ENCODE data around the gene LCP1.
A peak's percentile ranks its signal among the peaks of the same experiment; 100 is the strongest.

Gene LCP1

GRCh38 chr13:46185634-46186033, 3.7 kb upstream of the LCP1 start (continued):
- TF ChIP-seq, protein P1, sequence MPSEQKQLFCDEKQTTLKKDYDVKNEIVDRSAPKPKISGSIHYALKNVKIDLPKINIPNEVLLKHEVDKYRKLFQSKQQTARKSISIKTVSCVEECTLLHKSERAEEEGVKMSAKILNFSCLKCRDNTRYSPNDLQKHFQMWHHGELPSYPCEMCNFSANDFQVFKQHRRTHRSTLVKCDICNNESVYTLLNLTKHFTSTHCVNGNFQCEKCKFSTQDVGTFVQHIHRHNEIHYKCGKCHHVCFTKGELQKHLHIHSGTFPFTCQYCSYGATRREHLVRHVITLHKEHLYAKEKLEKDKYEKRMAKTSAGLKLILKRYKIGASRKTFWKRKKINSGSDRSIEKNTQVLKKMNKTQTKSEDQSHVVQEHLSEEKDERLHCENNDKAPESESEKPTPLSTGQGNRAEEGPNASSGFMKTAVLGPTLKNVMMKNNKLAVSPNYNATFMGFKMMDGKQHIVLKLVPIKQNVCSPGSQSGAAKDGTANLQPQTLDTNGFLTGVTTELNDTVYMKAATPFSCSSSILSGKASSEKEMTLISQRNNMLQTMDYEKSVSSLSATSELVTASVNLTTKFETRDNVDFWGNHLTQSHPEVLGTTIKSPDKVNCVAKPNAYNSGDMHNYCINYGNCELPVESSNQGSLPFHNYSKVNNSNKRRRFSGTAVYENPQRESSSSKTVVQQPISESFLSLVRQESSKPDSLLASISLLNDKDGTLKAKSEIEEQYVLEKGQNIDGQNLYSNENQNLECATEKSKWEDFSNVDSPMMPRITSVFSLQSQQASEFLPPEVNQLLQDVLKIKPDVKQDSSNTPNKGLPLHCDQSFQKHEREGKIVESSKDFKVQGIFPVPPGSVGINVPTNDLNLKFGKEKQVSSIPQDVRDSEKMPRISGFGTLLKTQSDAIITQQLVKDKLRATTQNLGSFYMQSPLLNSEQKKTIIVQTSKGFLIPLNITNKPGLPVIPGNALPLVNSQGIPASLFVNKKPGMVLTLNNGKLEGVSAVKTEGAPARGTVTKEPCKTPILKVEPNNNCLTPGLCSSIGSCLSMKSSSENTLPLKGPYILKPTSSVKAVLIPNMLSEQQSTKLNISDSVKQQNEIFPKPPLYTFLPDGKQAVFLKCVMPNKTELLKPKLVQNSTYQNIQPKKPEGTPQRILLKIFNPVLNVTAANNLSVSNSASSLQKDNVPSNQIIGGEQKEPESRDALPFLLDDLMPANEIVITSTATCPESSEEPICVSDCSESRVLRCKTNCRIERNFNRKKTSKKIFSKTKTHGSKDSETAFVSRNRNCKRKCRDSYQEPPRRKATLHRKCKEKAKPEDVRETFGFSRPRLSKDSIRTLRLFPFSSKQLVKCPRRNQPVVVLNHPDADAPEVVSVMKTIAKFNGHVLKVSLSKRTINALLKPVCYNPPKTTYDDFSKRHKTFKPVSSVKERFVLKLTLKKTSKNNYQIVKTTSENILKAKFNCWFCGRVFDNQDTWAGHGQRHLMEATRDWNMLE (tag by site-specific recombination; conservative IDR thresholded peaks at IDR 0.05; ENCODE audit: low read depth), result no peak
- TF ChIP-seq ATF2 (tag by site-specific recombination; IDR thresholded peaks at IDR 0.05; ENCODE audit: low read depth) (no peak), ZNF658 (tag by site-specific recombination; IDR thresholded peaks at IDR 0.05) (no peak), ZNF157 (tag by site-specific recombination; IDR thresholded peaks at IDR 0.05) (no peak), ZNF626 (tag by site-specific recombination; IDR thresholded peaks at IDR 0.05) (no peak), ZNF140 (tag by site-specific recombination; IDR thresholded peaks at IDR 0.05) (no peak)

DNA sequence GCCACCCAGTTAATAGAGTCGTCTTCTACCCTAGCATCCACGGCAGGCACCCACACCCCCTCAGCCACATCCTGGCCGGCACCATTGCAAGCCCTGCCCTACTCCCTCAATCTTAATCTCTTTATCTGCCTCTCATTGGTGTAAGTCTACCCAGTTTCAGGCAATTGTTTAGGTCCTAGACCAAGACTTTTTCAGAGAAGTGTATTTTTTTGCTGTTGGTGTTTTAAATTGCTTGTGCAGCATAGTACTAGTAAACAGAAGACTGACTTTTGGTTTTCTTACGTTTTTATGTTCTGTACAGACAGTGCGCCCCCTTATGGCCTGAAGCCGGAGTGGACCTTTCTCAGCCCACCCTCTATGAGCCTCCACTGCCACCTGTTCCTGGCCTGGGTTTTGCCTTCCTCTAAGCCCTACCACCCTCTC, 2.3 kb upstream of the LCP1 start:
- TF ChIP-seq SCRT2 (tag by site-specific recombination; IDR thresholded peaks at IDR 0.05), result peak; percentile 81
- 0 out of 2 replicates have a peak, but pooled peaks have one; percentile 41 for TF ChIP-seq SCRT1 (tag by site-specific recombination; IDR thresholded peaks at IDR 0.05; ENCODE audit: borderline replicate concordance)
- no peak for TF ChIP-seq ZNF426 (tag by site-specific recombination; IDR thresholded peaks at IDR 0.05)
- peak; percentile 27; the same call in 1 of the 2 replicates for TF ChIP-seq ZBTB8A (tag by site-specific recombination; IDR thresholded peaks at IDR 0.05)
- no peak overlapping the region for H3K27ac ChIP-seq (ENCODE audit: extremely low read depth, low read depth, low read length)
- CTCF ChIA-PET, result interaction anchor here (2.3 kb wide), 1 partner anchor 24 kb away, joined by 9 read pairs; no protein-coding TSS in a partner anchor
- no peaks in the 10 kb centered on the region; the same call in 1 of the 2 replicates for H3K4me1 ChIP-seq (ENCODE audit: control insufficient read depth, insufficient read depth, low read length)
- H3K4me3 ChIP-seq (ENCODE audit: low read depth, low read length), result no peak overlapping the region
- no peaks in the 10 kb centered on the region for H3K9me3 ChIP-seq (ENCODE audit: control insufficient read depth, insufficient read depth, low read depth, low read length)
- H3K36me3 ChIP-seq (ENCODE audit: control insufficient read depth in 2 of 2, insufficient read depth in 1 of 2, low read length in 2 of 2), result no peaks in the 10 kb centered on the region
- POLR2A ChIA-PET, result no interaction called here

DNA sequence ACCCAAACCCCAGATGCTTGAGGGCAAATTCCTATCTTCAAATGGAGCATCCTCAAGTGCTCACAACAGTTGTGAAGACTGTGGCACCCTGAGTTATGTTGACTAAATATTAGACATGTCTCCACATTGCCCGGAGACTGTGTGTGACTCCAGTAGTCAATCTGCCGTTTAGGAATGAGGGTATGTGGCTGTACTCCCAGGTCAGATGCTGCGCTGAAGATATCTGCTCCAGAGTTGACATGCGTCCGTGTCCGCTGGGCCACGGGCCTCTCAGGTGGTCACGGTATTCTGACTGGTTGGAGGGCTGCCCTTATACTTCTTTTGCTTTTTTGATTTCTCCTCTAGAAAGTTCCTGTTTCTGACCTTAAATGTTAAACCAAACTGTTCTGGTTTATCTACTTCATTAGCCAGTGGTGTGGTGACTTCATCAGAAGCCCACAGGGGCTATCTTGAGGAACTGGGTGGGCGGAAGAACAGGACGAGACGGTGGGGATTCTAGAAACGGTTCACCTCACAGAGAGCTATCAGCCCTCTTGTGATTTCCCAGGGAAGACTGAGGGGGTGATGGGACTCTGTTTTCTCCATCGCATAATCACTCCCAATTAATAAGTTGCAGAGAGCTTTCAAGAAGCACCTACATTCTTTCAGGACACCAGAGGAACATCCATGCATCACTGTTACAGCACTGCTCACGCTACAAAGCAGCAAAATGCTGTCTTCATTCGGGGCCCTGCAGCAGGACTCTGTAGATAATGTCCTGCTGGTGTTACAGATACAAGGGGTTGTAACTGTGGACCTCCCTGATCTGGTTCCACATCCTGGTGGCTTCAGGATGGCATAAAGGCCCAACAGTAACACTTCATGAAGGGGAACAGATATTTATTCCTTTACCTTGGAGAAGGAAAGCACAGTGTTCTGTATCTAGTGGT, 1.3 kb upstream of the LCP1 start:
- CTCF ChIA-PET, result interaction anchor here (0.6 to 1.1 kb wide), 4 partner anchors 20 to 1502 kb away, joined by 4 read pairs; no protein-coding TSS in a partner anchor
- no peak for TF ChIP-seq ZNF202 (tag by site-specific recombination; IDR thresholded peaks at IDR 0.05; ENCODE audit: borderline replicate concordance)
- no peak for TF ChIP-seq SP3 (tag by site-specific recombination; IDR thresholded peaks at IDR 0.05)
- TF ChIP-seq ZNF2 (tag by site-specific recombination; IDR thresholded peaks at IDR 0.05), result no peak
- TF ChIP-seq ZNF639 (tag by site-specific recombination; IDR thresholded peaks at IDR 0.05), result no peak
- TF ChIP-seq ZNF292 (tag by site-specific recombination; IDR thresholded peaks at IDR 0.05; ENCODE audit: borderline replicate concordance, low read depth), result no peak
- no peak for TF ChIP-seq ZNF324 (tag by site-specific recombination; IDR thresholded peaks at IDR 0.05)
- TF ChIP-seq ZNF837 (tag by site-specific recombination; IDR thresholded peaks at IDR 0.05), result no peak
- no peak for TF ChIP-seq BCL11A (tag by site-specific recombination; IDR thresholded peaks at IDR 0.05; ENCODE audit: low read depth)
- TF ChIP-seq ZNF558 (tag by site-specific recombination; IDR thresholded peaks at IDR 0.05), result no peak
- no peak for TF ChIP-seq EGR2 (tag by site-specific recombination; IDR thresholded peaks at IDR 0.05; ENCODE audit: low read depth)
- TF ChIP-seq ZNF510 (tag by site-specific recombination; IDR thresholded peaks at IDR 0.05; ENCODE audit: insufficient replicate concordance), result no peak
- no peak for TF ChIP-seq SCRT2 (tag by site-specific recombination; IDR thresholded peaks at IDR 0.05)
- TF ChIP-seq SETDB1 (IDR thresholded peaks at IDR 0.05; ENCODE audit: insufficient read length, low read length), result no peak
- POLR2A ChIA-PET, result no interaction called here
- no peaks in the 10 kb centered on the region; the same call in 1 of the 2 replicates for H3K4me1 ChIP-seq (ENCODE audit: control insufficient read depth, insufficient read depth, low read length)
- no peak overlapping the region for H3K4me3 ChIP-seq (ENCODE audit: low read depth, low read length)
- H3K27ac ChIP-seq (ENCODE audit: extremely low read depth, low read depth, low read length), result no peak overlapping the region
- H3K9me3 ChIP-seq (ENCODE audit: control insufficient read depth, insufficient read depth, low read depth, low read length), result no peaks in the 10 kb centered on the region
- H3K36me3 ChIP-seq (ENCODE audit: control insufficient read depth in 2 of 2, insufficient read depth in 1 of 2, low read length in 2 of 2), result no peaks in the 10 kb centered on the region
